Chondrocyte (in vitro differentiated cells): Measurements from ENCODE around the gene L3MBTL3. TPM values are rescaled to one million over a fixed set of nuclear protein-coding genes. Genes with fewer than 3 reads are reported as not detected.

Experiments used
- DNase-seq: peaks from one replicate; pipeline ENCODE4 v3.0.0; 2021; ENCODE audit warnings: mixed read lengths, low spot score
- H3K27ac Mint-ChIP-seq: one replicate; pipeline ENCODE4 v1.8.0; 2021; ENCODE audit warnings: mild to moderate bottlenecking, moderate library complexity, mixed read lengths; ENCODE audit not compliant: unreplicated experiment
- H3K27me3 Mint-ChIP-seq: 2 replicates; pipeline ENCODE4 v1.8.0; 2021; ENCODE audit warnings: low read depth, mixed read lengths
- H3K36me3 Mint-ChIP-seq: 2 replicates; pipeline ENCODE4 v1.8.0; 2021; ENCODE audit warnings: low read depth, mixed read lengths
- H3K4me1 Mint-ChIP-seq: 2 replicates; pipeline ENCODE4 v1.8.0; 2021; ENCODE audit warnings: low read depth, mild to moderate bottlenecking, mixed read lengths
- H3K4me3 Mint-ChIP-seq: one replicate; pipeline ENCODE4 v1.8.0; 2021; ENCODE audit warnings: mild to moderate bottlenecking, moderate library complexity, mixed read lengths; ENCODE audit not compliant: unreplicated experiment
- H3K9me3 Mint-ChIP-seq: 2 replicates; pipeline ENCODE4 v1.8.0; 2021; ENCODE audit warnings: low read depth, mixed read lengths
- total RNA-seq: library from RNA; stranded (reverse); gene quantifications from 3 replicates; pipeline ENCODE4 v1.2.1, GENCODE V29; 2021
- TF ChIP-seq, protein P1 (sequence below): fragments of 200-600 bp; sonication (generic); IDR thresholded peaks from 2 replicates; pipeline ENCODE4 v1.5.0; 2021; ENCODE audit warnings: antibody characterized with exemption, mild to moderate bottlenecking, moderate library complexity

L3MBTL3 gene
- total RNA-seq, 1 donor from 2014 or later: 15.4 TPM

DNA sequence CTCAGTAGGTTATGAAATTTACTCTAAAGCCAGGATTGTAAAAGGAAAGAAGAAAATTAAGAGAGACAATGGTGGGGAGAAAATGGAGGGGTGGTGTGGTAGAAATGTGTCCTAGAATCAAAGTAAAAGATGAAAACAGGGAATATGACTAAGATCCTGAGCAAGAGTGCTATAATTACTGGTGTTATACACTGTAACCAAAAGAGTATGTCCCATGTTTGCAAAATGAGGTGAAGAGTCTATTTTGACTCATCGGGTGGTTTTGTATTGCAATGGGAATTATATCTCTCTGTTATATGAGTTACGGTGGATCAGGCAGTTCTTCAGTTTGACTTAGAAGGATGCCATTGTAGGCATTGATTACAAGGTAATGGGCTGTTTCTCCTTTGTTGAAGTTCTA lies 8.5 kb downstream of the L3MBTL3 start:
- Mint-ChIP-seq H3K27ac (no peak overlapping the region), H3K36me3 (peaks cover 7% of the 10 kb centered on the region), H3K9me3 (no peaks in the 10 kb centered on the region), H3K27me3 (no peaks in the 10 kb centered on the region), H3K4me1 (no peaks in the 10 kb centered on the region), H3K4me3 (no peak overlapping the region)
- DNase-seq: no peak
- TF ChIP-seq, protein P1, sequence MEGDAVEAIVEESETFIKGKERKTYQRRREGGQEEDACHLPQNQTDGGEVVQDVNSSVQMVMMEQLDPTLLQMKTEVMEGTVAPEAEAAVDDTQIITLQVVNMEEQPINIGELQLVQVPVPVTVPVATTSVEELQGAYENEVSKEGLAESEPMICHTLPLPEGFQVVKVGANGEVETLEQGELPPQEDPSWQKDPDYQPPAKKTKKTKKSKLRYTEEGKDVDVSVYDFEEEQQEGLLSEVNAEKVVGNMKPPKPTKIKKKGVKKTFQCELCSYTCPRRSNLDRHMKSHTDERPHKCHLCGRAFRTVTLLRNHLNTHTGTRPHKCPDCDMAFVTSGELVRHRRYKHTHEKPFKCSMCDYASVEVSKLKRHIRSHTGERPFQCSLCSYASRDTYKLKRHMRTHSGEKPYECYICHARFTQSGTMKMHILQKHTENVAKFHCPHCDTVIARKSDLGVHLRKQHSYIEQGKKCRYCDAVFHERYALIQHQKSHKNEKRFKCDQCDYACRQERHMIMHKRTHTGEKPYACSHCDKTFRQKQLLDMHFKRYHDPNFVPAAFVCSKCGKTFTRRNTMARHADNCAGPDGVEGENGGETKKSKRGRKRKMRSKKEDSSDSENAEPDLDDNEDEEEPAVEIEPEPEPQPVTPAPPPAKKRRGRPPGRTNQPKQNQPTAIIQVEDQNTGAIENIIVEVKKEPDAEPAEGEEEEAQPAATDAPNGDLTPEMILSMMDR: no peak

DNA sequence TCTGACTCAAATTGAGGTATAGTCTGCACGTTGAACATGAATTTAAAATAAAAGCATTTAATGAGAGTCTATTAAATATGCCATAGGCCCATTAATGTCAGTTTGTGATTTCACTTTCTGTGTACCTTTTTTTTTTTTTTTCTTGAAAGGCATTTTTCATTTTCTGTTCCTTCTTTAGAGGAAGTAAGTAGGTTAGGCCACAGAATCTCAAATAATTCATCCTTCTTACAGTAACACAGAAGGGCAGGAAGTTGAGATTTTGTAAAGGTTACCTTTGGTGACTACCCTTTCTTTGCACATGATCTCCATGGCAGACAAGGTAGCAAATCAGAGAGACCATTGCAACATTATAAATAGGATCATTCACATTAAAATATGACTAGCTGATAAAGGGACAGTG lies 9.6 kb downstream of the L3MBTL3 start:
- Mint-ChIP-seq H3K27ac (no peak overlapping the region), H3K4me1 (no peaks in the 10 kb centered on the region), H3K9me3 (no peaks in the 10 kb centered on the region), H3K4me3 (no peak overlapping the region), H3K36me3 (peaks cover 6% of the 10 kb centered on the region), H3K27me3 (no peaks in the 10 kb centered on the region)
- TF ChIP-seq, protein P1: no peak
- DNase-seq: no peak

DNA sequence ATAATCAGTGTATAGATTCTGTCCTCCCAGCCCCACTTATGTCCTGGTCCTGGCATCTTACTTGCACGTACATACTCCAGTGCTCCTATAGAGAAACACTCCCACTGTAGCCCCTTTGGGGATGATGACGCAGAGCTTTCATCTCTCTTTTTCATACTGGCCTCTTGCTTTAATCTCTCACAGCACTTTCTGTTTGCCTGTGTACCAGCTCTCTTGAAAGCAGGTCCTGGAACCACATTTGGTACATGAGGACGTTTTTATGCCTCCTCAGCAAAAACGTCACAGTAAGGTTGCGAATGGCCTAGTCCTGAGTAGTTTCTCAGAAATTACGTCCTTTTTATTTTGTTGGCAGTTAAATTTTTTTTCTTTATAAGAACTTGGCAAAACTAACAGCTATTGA lies 10.8 kb downstream of the L3MBTL3 start:
- Mint-ChIP-seq H3K4me3 (no peak overlapping the region), H3K36me3 (peaks cover 6% of the 10 kb centered on the region), H3K27me3 (no peaks in the 10 kb centered on the region), H3K27ac (no peak overlapping the region), H3K9me3 (no peaks in the 10 kb centered on the region), H3K4me1 (peaks cover 4% of the 10 kb centered on the region)
- TF ChIP-seq, protein P1: no peak
- no peak for DNase-seq

DNA sequence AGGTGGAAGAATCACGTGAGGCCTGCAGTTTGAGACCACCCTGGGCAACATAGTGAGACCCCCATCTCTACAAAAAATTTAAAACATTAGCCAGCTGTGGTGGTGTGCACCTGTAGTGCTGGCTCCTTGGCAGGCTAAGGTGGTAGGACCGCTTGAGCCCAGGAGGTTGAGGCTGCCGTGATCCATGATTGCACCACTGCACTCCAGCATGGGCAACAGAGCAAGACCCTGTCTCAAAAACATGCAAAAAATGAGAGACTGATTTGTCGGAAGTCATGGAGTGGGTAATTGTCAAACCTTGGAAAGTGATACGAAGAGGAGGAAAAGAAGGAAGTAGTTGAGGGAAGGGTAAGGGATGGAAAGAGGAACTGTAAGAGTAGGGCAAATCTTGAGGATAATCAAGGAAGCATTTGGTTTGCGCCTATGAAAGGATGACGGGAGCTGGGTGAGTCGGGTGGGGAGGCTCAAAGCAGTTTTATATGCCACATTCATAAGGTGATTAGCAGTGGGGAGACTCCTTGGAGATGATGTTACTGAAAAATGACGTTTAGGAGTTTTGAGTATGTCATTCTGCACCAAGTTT lies 14.5 kb downstream of the L3MBTL3 start:
- no peak overlapping the region for H3K4me3 Mint-ChIP-seq
- no peak overlapping the region for H3K27ac Mint-ChIP-seq
- peaks cover 14% of the 10 kb centered on the region for H3K4me1 Mint-ChIP-seq

DNA sequence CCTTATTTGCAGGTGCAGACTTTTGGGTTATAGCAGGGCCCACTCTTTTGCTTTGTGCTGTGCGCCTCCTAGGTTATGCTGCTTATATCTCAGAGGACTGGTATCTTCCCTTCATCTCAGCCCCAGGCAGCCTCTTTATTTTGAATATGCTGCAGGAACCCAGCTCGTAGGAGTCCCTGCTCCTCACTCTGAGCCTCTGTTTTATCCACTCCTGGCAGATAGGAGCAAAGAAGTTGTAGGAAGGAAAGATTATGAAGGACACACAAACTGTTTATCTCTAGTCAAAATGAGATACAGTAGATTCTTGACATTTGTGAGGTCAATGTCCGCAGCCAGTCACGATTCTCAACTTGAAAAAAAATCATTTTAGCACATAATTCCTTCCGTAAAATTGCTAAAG lies 15.6 kb downstream of the L3MBTL3 start:
- Mint-ChIP-seq H3K4me3 (no peak overlapping the region), H3K4me1 (peaks cover 14% of the 10 kb centered on the region), H3K9me3 (no peaks in the 10 kb centered on the region), H3K27me3 (no peaks in the 10 kb centered on the region), H3K36me3 (no peaks in the 10 kb centered on the region), H3K27ac (no peak overlapping the region)
- DNase-seq: no peak
- TF ChIP-seq, protein P1: no peak

More for the DNA sequence above, 14.5 kb downstream of the L3MBTL3 start:
- TF ChIP-seq, protein P1: no peak
- Mint-ChIP-seq H3K9me3 (no peaks in the 10 kb centered on the region), H3K36me3 (no peaks in the 10 kb centered on the region), H3K27me3 (no peaks in the 10 kb centered on the region)
- no peak for DNase-seq
